Sigmoid colon (tissue), 7 donors: ENCODE measurements around the gene TMEM61. TPM values are rescaled to one million over a fixed set of nuclear protein-coding genes. Genes with fewer than 3 reads are reported as not detected.

Source experiments
- DNase-seq: peaks from one replicate; pipeline ENCODE4 v3.0.0-alpha.2; 2019
- H3K27ac ChIP-seq, 4 donors: fragments of 200-600 bp; sonication (generic); one replicate each; pipeline ENCODE4 v1.5.1; 2016 to 2019; ENCODE audit warnings: mild to moderate bottlenecking in 1 of 4
- H3K27me3 ChIP-seq, 3 donors: fragments of 200-600 bp; sonication (generic); one replicate each; pipeline ENCODE4 v1.5.1; 2019; ENCODE audit warnings: mild to moderate bottlenecking in 1 of 3
- H3K36me3 ChIP-seq, 4 donors: fragments of 200-600 bp; sonication (generic); one replicate each; pipeline ENCODE4 v1.5.1; 2016 to 2019
- H3K4me1 ChIP-seq, 4 donors: fragments of 200-600 bp; sonication (generic); one replicate each; pipeline ENCODE4 v1.5.1; 2017 to 2019
- H3K4me3 ChIP-seq, 4 donors: fragments of 200-600 bp; sonication (generic); one replicate each; pipeline ENCODE4 v1.5.1; 2017 to 2019; ENCODE audit warnings: mild to moderate bottlenecking in 2 of 4, moderate library complexity in 1 of 4
- H3K9me3 ChIP-seq, 4 donors: fragments of 200-600 bp in 3 of 4; sonication (generic) in 3 of 4; one replicate each; pipeline versions ENCODE4 v1.5.1 to v1.6.1; 2013 to 2019
- CTCF ChIP-seq, 4 experiments: fragments of 450-650 bp in 3 of 4; fragments of 200-600 bp in 1 of 4; IDR thresholded peaks; one replicate each; pipeline ENCODE4 v1.5.1; 2016 to 2019; ENCODE audit warnings: antibody characterized with exemption in 4 of 4, mild to moderate bottlenecking in 3 of 4, moderate library complexity in 2 of 4
- EP300 ChIP-seq, 4 donors: sonication (generic); formaldehyde crosslinking; IDR thresholded peaks; one replicate each; pipeline ENCODE4 v1.6.1; 2017; ENCODE audit warnings: antibody characterized with exemption in 4 of 4
- POLR2A ChIP-seq, 2 donors: fragments of 450-650 bp; IDR thresholded peaks; one replicate each; pipeline ENCODE4 v1.6.1; 2016; ENCODE audit warnings: antibody characterized with exemption in 2 of 2, mild to moderate bottlenecking in 2 of 2, moderate library complexity in 2 of 2
- POLR2AphosphoS5 ChIP-seq, 4 donors: sonication (generic); formaldehyde crosslinking; IDR thresholded peaks; one replicate each; pipeline ENCODE4 v1.6.1; 2017; ENCODE audit warnings: antibody characterized with exemption in 4 of 4
- WGBS, 2 donors: extraction: QIAGEN DNeasy Blood & Tissue Kit; methylation state at CpG; one replicate each; pipeline ENCODE4 v1.1.7; 2013; 5-methylcytosine and 5-hydroxymethylcytosine counted together
- intact Hi-C: fragments of 100-400 bp; cut with DNase I; formaldehyde crosslinking; loops from one replicate; pipeline ENCODE4 v1.15.1; 2023
- polyA plus RNA-seq, 3 donors: library from polyadenylated mRNA; stranded (reverse); fragments of 200-250 nt; gene quantifications; one replicate each; pipeline ENCODE4 v1.2.3, GENCODE V29; 2013
- total RNA-seq, 4 donors: library from RNA; depleted of rRNA; stranded (reverse); fragments of >200 nt; gene quantifications; one replicate each; pipeline ENCODE4 v1.1.0, GENCODE V29; 2016
- donor health status: healthy with polysubstance abuse.
- donor health status: Bipolar disorder and iron deficiency.
- donor health status: healthy.

The TMEM61 gene
- total and polyA plus RNA-seq, 7 donors, result 0.41 to 15.3 (median 12.6) TPM; not detected in 2

- TF ChIP-seq CTCF (IDR thresholded peaks at IDR 0.05) (peak; percentile 62 to 84 (median 72)), POLR2AphosphoS5 (IDR thresholded peaks at IDR 0.05) (no peak), EP300 (IDR thresholded peaks at IDR 0.05) (no peak), POLR2A (IDR thresholded peaks at IDR 0.05) (no peak)
- H3K9me3 ChIP-seq, result no peaks in the 10 kb centered on the region
- H3K36me3 ChIP-seq, result no peaks in the 10 kb centered on the region
- no peaks in the 10 kb centered on the region for H3K27me3 ChIP-seq
- intact Hi-C loops, result loop anchor here (1.0 to 2.0 kb wide), 2 partner anchors 46 to 72 kb away; no protein-coding TSS in a partner anchor
- H3K4me3 ChIP-seq, result peak overlapping the region in 3 of 4 donors; percentile 3 to 22 (median 19)
- H3K27ac ChIP-seq, result peak overlapping the region in 3 of 4 donors; percentile 17 to 58 (median 44)
- peaks cover 0 to 10% (median 6%) of the 10 kb centered on the region in 4 donors for H3K4me1 ChIP-seq
- WGBS, 2 donors, result 29 to 44% methylated on average over 27 of the region's 27 CpGs
- peak; percentile 81 for DNase-seq
Observed at GRCh38 chr1:54950369-54951163, 29.9 kb upstream of the TMEM61 start.

GRCh38 chr1:54951810-54952226 is 28.6 kb upstream of the TMEM61 start:
- 84 to 93% methylated on average over 4 of the region's 4 CpGs for WGBS, 2 donors
- Histone ChIP-seq H3K9me3 (no peaks in the 10 kb centered on the region), H3K4me3 (no peak overlapping the region), H3K27me3 (no peaks in the 10 kb centered on the region), H3K4me1 (peaks cover 0 to 10% (median 6%) of the 10 kb centered on the region in 4 donors), H3K27ac (no peak overlapping the region), H3K36me3 (no peaks in the 10 kb centered on the region)
- intact Hi-C loops, result loop anchor here (2.0 kb wide), 1 partner anchor 71 kb away; no protein-coding TSS in a partner anchor
- DNase-seq, result no peak
- TF ChIP-seq POLR2A (IDR thresholded peaks at IDR 0.05) (no peak), EP300 (IDR thresholded peaks at IDR 0.05) (no peak), CTCF (IDR thresholded peaks at IDR 0.05) (no peak), POLR2AphosphoS5 (IDR thresholded peaks at IDR 0.05) (no peak)

- H3K4me1 ChIP-seq, result peaks cover 0 to 10% (median 6%) of the 10 kb centered on the region in 4 donors
- intact Hi-C loops, result no loop called here
- no peak overlapping the region for H3K4me3 ChIP-seq
- no peak overlapping the region for H3K27ac ChIP-seq
- DNase-seq, result no peak
- H3K9me3 ChIP-seq, result no peaks in the 10 kb centered on the region
- no peaks in the 10 kb centered on the region for H3K27me3 ChIP-seq
- no peaks in the 10 kb centered on the region for H3K36me3 ChIP-seq
- 78 to 89% methylated on average over 4 of the region's 4 CpGs for WGBS, 2 donors
- TF ChIP-seq EP300 (IDR thresholded peaks at IDR 0.05) (no peak), POLR2AphosphoS5 (IDR thresholded peaks at IDR 0.05) (no peak), CTCF (IDR thresholded peaks at IDR 0.05) (no peak)
Observed at GRCh38 chr1:54952950-54953718, 27.3 kb upstream of the TMEM61 start.

GRCh38 chr1:54953846-54954245 is 26.6 kb upstream of the TMEM61 start:
- no peak overlapping the region for H3K27ac ChIP-seq
- intact Hi-C loops, result no loop called here
- no peaks in the 10 kb centered on the region for H3K27me3 ChIP-seq
- WGBS, 2 donors, result 75 to 87% methylated on average over 3 of the region's 3 CpGs
- H3K9me3 ChIP-seq, result no peaks in the 10 kb centered on the region
- DNase-seq, result no peak
- no peaks in the 10 kb centered on the region for H3K36me3 ChIP-seq
- H3K4me3 ChIP-seq, result no peak overlapping the region
- peaks cover 0 to 10% (median 6%) of the 10 kb centered on the region in 4 donors for H3K4me1 ChIP-seq
- TF ChIP-seq POLR2AphosphoS5 (IDR thresholded peaks at IDR 0.05), result no peak
- TF ChIP-seq EP300 (IDR thresholded peaks at IDR 0.05), result no peak
- no peak for TF ChIP-seq POLR2A (IDR thresholded peaks at IDR 0.05)

- Histone ChIP-seq H3K27ac (no peak overlapping the region), H3K36me3 (no peaks in the 10 kb centered on the region), H3K4me3 (no peak overlapping the region), H3K9me3 (no peaks in the 10 kb centered on the region), H3K27me3 (no peaks in the 10 kb centered on the region), H3K4me1 (peaks cover 0 to 6% (median 3%) of the 10 kb centered on the region in 4 donors)
- WGBS, 2 donors, result 13 to 63% methylated on average over 1 of the region's 1 CpG
- TF ChIP-seq EP300 (IDR thresholded peaks at IDR 0.05) (no peak), CTCF (IDR thresholded peaks at IDR 0.05) (no peak), POLR2AphosphoS5 (IDR thresholded peaks at IDR 0.05) (no peak), POLR2A (IDR thresholded peaks at IDR 0.05) (no peak)
- no peak for DNase-seq
- intact Hi-C loops, result no loop called here
Observed at GRCh38 chr1:54955359-54955758, 25.1 kb upstream of the TMEM61 start.
